ENCODE data around the gene PTPRM.

- TF ChIP-seq CTCF (IDR thresholded peaks at IDR 0.05): no peak
- no peak for TF ChIP-seq POLR2A (IDR thresholded peaks at IDR 0.05)
- no peak for TF ChIP-seq EP300 (IDR thresholded peaks at IDR 0.05)
- no peak for TF ChIP-seq POLR2AphosphoS5 (IDR thresholded peaks at IDR 0.05)
Observed at GRCh38 chr18:7927119-7927518, 360.0 kb downstream of the PTPRM start.

All from sigmoid colon (tissue), 4 donors.